AG04449 (cell line): ENCODE data around the gene LRRC25.

Source experiments
- CTCF ChIA-PET: fragments of 350-600 bp; formaldehyde crosslinking; extraction: SDS; loops from one replicate; lab custom pipeline; 2021; ENCODE audit warnings: antibody characterized with exemption; lab: Yijun Ruan, JAX
- POLR2A ChIA-PET: fragments of 400-600, 350-600 bp; formaldehyde crosslinking; extraction: SDS; loops from one replicate; lab custom pipeline; 2020; ENCODE audit warnings: antibody characterized with exemption, inconsistent platforms; lab: Yijun Ruan, JAX
- DNase-seq: peaks from one replicate; pipeline ENCODE4 v3.0.0-alpha.2; 2010; ENCODE audit warnings: low read depth, low spot score
- H3K4me3 ChIP-seq: 2 replicates; pipeline ENCODE4 v1.5.1; 2011; ENCODE audit warnings: low read depth, mild to moderate bottlenecking, control low read depth, low read length
- CTCF ChIP-seq: IDR thresholded peaks from one replicate; pipeline ENCODE4 v1.5.1; 2011; ENCODE audit warnings: mild to moderate bottlenecking, moderate library complexity, low read length, control low read depth, inconsistent platforms; ENCODE audit not compliant: insufficient read depth; ENCODE audit errors: missing control alignments

The LRRC25 gene

GRCh38 chr19:18418483-18419194 is 21.2 kb upstream of the LRRC25 start:
- peak overlapping the region; percentile 50 for H3K4me3 ChIP-seq
- POLR2A ChIA-PET: interaction anchor here (0.6 to 1.7 kb wide), 9 partner anchors 10 to 137 kb away, joined by 3 to 10 read pairs (median 4); partner anchors contain the start of genes GDF15 and JUND
- CTCF ChIA-PET: interaction anchor here (1.0 to 11.8 kb wide), 13 partner anchors 8 to 170 kb away, joined by 3 to 298 read pairs (median 5); partner anchors contain the start of genes GDF15, JUND, PGPEP1 and REX1BD
- no peak for DNase-seq
- TF ChIP-seq CTCF: no peak

- ChIA-PET CTCF (interaction anchor here (1.0 to 11.8 kb wide), 10 partner anchors 8 to 171 kb away, joined by 3 to 298 read pairs (median 6); partner anchors contain the start of genes GDF15, JUND, PGPEP1 and REX1BD), POLR2A (interaction anchor here (1.0 to 5.9 kb wide), 6 partner anchors 18 to 137 kb away, joined by 4 to 42 read pairs (median 4); partner anchors contain the start of genes GDF15 and JUND)
- no peak for TF ChIP-seq CTCF
- DNase-seq: no peak
- peak overlapping the region; percentile 29 for H3K4me3 ChIP-seq
Observed at GRCh38 chr19:18418029-18418482, 20.6 kb upstream of the LRRC25 start.

- H3K4me3 ChIP-seq: peak overlapping the region; percentile 45
- DNase-seq: no peak
- ChIA-PET CTCF (interaction anchor here (1.0 to 11.8 kb wide), 14 partner anchors 9 to 569 kb away, joined by 3 to 298 read pairs (median 6); partner anchors contain the start of genes GDF15, JUND and PGPEP1), POLR2A (interaction anchor here (0.6 to 5.9 kb wide), 5 partner anchors 12 to 137 kb away, joined by 4 to 42 read pairs (median 4); partner anchors contain the start of genes GDF15 and JUND)
- TF ChIP-seq CTCF: no peak
Observed at GRCh38 chr19:18417250-18418028, 20.0 kb upstream of the LRRC25 start.

- no peak for TF ChIP-seq CTCF
- DNase-seq: no peak
- CTCF ChIA-PET: interaction anchor here (0.7 to 11.8 kb wide), 15 partner anchors 10 to 570 kb away, joined by 3 to 298 read pairs (median 6); partner anchors contain the start of genes GDF15, JUND and PGPEP1
Observed at GRCh38 chr19:18416778-18417249, 19.4 kb upstream of the LRRC25 start.

GRCh38 chr19:18415178-18415867 is 17.9 kb upstream of the LRRC25 start:
- POLR2A ChIA-PET: interaction anchor here (5.9 kb wide), 1 partner anchor 135 kb away, joined by 42 read pairs; the partner anchor contains the start of gene JUND
- DNase-seq: no peak
- CTCF ChIA-PET: interaction anchor here (0.6 to 11.8 kb wide), 16 partner anchors 10 to 209 kb away, joined by 3 to 298 read pairs (median 8); partner anchors contain the start of genes GDF15, JUND and PGPEP1
- no peak for TF ChIP-seq CTCF
- peak overlapping the region; percentile 44 for H3K4me3 ChIP-seq

More at GRCh38 chr19:18416778-18417249, 19.4 kb upstream of the LRRC25 start:
- peak overlapping the region; percentile 45 for H3K4me3 ChIP-seq
- POLR2A ChIA-PET: interaction anchor here (1.0 to 5.9 kb wide), 3 partner anchors 9 to 136 kb away, joined by 3 to 42 read pairs (median 4); partner anchors contain the start of gene JUND
